Measurements from ENCODE around the gene CLDN15.

- no peak for TF ChIP-seq POLR2A (IDR thresholded peaks at IDR 0.05)
- TF ChIP-seq, protein P1, sequence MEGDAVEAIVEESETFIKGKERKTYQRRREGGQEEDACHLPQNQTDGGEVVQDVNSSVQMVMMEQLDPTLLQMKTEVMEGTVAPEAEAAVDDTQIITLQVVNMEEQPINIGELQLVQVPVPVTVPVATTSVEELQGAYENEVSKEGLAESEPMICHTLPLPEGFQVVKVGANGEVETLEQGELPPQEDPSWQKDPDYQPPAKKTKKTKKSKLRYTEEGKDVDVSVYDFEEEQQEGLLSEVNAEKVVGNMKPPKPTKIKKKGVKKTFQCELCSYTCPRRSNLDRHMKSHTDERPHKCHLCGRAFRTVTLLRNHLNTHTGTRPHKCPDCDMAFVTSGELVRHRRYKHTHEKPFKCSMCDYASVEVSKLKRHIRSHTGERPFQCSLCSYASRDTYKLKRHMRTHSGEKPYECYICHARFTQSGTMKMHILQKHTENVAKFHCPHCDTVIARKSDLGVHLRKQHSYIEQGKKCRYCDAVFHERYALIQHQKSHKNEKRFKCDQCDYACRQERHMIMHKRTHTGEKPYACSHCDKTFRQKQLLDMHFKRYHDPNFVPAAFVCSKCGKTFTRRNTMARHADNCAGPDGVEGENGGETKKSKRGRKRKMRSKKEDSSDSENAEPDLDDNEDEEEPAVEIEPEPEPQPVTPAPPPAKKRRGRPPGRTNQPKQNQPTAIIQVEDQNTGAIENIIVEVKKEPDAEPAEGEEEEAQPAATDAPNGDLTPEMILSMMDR (IDR thresholded peaks at IDR 0.05) = no peak
Measured at GRCh38 chr7:101235522-101235921, 2.1 kb downstream of the CLDN15 start.
